Measurements from ENCODE around the gene CLPX.
"Not testable (repeated sequence)": the region's sequence is repeated elsewhere in the genome, so short reads cannot be mapped to it uniquely, and the experiment has no call there.

Gene CLPX

DNA sequence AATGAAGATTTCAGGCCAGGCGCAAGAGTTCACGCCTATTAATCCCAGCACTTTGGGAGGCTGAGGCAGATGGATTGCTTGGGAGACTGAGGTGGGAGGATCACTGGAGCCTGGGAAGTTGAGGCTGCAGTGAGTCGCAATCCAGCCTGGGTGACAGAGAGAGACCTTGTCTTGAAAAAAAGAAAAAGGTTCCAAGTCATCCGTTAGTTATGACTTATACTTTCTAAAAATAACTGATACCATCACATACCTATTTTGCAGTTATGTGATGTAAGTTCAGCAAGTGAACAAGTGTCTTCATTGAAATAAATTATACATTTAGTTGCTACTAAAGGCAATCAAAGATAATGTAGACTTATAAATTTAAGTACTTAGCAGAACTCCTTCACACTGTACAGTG, 22.1 kb downstream of the CLPX start:
- no peaks in the 10 kb centered on the region for H3K9me3 ChIP-seq (ENCODE audit: severe bottlenecking)
- H3K27ac ChIP-seq: no peak overlapping the region
- DNase-seq: no peak
- TF ChIP-seq, protein P1, sequence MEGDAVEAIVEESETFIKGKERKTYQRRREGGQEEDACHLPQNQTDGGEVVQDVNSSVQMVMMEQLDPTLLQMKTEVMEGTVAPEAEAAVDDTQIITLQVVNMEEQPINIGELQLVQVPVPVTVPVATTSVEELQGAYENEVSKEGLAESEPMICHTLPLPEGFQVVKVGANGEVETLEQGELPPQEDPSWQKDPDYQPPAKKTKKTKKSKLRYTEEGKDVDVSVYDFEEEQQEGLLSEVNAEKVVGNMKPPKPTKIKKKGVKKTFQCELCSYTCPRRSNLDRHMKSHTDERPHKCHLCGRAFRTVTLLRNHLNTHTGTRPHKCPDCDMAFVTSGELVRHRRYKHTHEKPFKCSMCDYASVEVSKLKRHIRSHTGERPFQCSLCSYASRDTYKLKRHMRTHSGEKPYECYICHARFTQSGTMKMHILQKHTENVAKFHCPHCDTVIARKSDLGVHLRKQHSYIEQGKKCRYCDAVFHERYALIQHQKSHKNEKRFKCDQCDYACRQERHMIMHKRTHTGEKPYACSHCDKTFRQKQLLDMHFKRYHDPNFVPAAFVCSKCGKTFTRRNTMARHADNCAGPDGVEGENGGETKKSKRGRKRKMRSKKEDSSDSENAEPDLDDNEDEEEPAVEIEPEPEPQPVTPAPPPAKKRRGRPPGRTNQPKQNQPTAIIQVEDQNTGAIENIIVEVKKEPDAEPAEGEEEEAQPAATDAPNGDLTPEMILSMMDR (IDR thresholded peaks at IDR 0.05; ENCODE audit: low read depth, low read length): no peak
- H3K4me3 ChIP-seq (ENCODE audit: low read depth, low read length): no peak overlapping the region
- no peaks in the 10 kb centered on the region for H3K27me3 ChIP-seq (ENCODE audit: insufficient read depth, low read depth, severe bottlenecking)
- H3K36me3 ChIP-seq: peaks cover 20% of the 10 kb centered on the region

DNA sequence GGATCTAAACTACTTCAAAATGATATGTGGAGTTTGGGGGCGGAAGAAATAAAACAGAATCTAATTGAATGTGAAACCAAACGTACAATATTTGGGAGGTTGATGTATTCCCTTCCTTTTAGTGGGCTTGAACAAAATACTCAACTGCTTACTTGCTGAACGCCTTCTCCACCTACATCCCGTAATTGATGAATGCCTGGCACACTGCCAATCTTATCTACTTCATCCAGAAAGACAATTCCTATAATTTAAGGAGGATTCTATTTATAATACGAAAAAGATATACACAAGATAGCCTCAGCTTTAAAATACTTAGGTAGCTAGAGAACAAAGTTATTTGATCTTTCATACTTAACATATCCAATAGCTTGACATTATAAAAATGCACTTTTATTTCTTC, 28.4 kb downstream of the CLPX start:
- no peak for DNase-seq
- Histone ChIP-seq H3K9me3 (ENCODE audit: severe bottlenecking) (no peaks in the 10 kb centered on the region), H3K27ac (no peak overlapping the region), H3K27me3 (ENCODE audit: insufficient read depth, low read depth, severe bottlenecking) (no peaks in the 10 kb centered on the region), H3K4me3 (ENCODE audit: low read depth, low read length) (no peak overlapping the region), H3K36me3 (peaks cover 50% of the 10 kb centered on the region)
- TF ChIP-seq, protein P1 (IDR thresholded peaks at IDR 0.05; ENCODE audit: low read depth, low read length): no peak

DNA sequence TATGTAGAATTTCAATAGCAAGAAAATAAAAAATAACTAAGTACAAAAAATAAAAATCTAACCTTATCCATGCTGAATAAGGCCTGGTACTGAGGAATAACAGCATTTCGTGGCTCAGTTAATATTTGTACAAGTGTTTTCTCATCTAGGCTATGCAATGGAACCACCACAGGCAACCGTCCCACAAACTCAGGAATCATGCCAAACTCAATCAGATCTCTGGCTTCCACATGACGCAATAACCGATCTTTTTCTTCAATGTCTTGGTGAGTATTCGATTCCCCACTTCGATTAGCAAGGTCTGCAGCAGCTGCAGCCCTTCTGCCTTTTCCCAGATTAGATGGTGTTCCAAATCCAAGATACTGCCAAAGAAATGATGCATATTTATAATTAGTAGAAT, 30.4 kb downstream of the CLPX start:
- H3K27ac ChIP-seq: no peak overlapping the region
- no peaks in the 10 kb centered on the region for H3K27me3 ChIP-seq (ENCODE audit: insufficient read depth, low read depth, severe bottlenecking)
- TF ChIP-seq, protein P1 (IDR thresholded peaks at IDR 0.05; ENCODE audit: low read depth, low read length): no peak
- H3K4me3 ChIP-seq (ENCODE audit: low read depth, low read length): no peak overlapping the region
- peaks cover 64% of the 10 kb centered on the region for H3K36me3 ChIP-seq
- no peaks in the 10 kb centered on the region for H3K9me3 ChIP-seq (ENCODE audit: severe bottlenecking)
- DNase-seq: no peak

DNA sequence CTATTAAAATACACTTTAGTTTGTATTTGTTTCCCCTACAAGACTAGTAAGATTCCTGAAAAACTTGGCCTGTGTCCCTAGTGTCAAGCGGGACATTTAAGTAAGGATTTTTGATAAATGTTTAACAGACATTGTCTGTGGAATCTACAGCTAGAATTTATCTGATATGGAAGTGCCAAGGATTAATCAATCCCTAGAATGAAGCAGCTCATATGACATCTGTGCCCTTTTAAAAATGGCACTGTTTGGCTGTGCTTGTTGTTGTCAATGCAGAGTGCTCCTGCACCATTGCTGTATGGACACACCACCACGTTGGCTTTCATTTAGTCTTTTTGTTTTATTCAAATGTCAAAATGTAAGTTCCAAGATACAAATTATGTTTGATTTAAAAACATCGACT, 37.2 kb downstream of the CLPX start:
- no peaks in the 10 kb centered on the region for H3K9me3 ChIP-seq (ENCODE audit: severe bottlenecking)
- TF ChIP-seq, protein P1 (IDR thresholded peaks at IDR 0.05; ENCODE audit: low read depth, low read length): no peak
- no peak overlapping the region for H3K27ac ChIP-seq
- no peak overlapping the region for H3K4me3 ChIP-seq (ENCODE audit: low read depth, low read length)
- peaks cover 34% of the 10 kb centered on the region for H3K36me3 ChIP-seq
- DNase-seq: no peak
- H3K27me3 ChIP-seq (ENCODE audit: insufficient read depth, low read depth, severe bottlenecking): no peaks in the 10 kb centered on the region

DNA sequence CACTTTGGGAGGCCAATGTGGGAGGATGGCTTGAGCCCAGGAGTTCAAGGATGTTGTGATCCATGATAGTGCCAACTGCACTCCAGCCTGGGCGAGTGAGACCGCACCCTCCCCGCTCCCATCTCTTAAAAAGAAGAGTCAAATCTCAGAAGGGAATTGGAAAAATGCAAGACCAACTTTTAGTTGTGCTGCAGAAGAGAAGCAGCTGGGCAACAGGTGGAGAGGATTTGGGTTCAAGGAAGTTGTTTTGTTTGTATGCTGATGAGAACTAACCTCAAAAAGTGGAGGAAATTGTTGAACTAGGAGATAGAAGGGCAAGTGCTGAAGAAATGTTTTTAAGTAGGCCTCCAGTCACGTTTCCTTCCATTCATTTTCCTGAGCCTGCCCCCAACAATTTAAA, 38.7 kb downstream of the CLPX start:
- Histone ChIP-seq H3K4me3 (ENCODE audit: low read depth, low read length) (no peak overlapping the region), H3K27ac (no peak overlapping the region), H3K27me3 (ENCODE audit: insufficient read depth, low read depth, severe bottlenecking) (no peaks in the 10 kb centered on the region), H3K36me3 (peaks cover 23% of the 10 kb centered on the region), H3K9me3 (ENCODE audit: severe bottlenecking) (no peaks in the 10 kb centered on the region)
- DNase-seq: no peak
- TF ChIP-seq, protein P1 (IDR thresholded peaks at IDR 0.05; ENCODE audit: low read depth, low read length): no peak

DNA sequence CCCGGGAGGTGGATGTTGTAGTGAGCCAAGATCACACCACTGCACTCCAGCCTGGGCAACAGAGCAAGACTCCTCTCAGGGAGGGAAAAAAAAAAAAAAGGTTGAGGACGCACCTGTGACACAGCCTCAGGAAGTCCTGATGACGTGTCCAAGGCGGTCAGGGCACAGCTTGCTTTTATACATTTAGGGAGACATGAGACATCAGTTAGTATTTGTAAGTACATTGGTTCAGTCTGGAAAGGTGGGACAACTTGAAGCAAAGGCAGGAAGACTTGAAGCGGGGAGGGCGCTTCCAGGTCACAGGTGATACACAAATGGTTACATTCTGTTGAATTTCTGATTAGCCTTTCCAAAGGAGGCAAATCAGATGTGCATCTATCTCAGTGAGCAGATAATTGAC, 46.5 kb downstream of the CLPX start:
- not testable (repeated sequence) for H3K27ac ChIP-seq; H3K36me3 ChIP-seq; DNase-seq; H3K4me3 ChIP-seq (ENCODE audit: low read depth, low read length); H3K9me3 ChIP-seq (ENCODE audit: severe bottlenecking); H3K27me3 ChIP-seq (ENCODE audit: insufficient read depth, low read depth, severe bottlenecking)

DNA sequence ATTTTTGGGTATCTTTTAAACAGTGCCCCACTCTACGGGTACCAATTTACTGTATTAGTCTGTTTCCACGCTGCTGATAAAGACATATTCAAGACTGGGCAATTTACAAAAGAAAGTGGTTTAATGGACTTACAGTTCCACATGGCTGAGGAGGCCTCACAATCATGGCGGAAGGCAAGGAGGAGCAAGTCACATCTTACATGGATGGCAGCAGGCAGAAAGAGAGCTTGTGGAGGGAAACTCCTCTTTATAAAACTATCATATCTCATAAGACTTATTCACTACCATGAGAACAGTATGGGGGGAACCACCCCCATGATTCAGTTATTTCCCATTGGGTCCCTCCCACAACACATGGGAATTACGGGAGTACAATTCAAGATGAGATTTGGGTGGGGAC, 47.2 kb downstream of the CLPX start:
- not testable (repeated sequence) for H3K9me3 ChIP-seq (ENCODE audit: severe bottlenecking); H3K27me3 ChIP-seq (ENCODE audit: insufficient read depth, low read depth, severe bottlenecking); H3K27ac ChIP-seq; H3K4me3 ChIP-seq (ENCODE audit: low read depth, low read length); H3K36me3 ChIP-seq; DNase-seq

DNA sequence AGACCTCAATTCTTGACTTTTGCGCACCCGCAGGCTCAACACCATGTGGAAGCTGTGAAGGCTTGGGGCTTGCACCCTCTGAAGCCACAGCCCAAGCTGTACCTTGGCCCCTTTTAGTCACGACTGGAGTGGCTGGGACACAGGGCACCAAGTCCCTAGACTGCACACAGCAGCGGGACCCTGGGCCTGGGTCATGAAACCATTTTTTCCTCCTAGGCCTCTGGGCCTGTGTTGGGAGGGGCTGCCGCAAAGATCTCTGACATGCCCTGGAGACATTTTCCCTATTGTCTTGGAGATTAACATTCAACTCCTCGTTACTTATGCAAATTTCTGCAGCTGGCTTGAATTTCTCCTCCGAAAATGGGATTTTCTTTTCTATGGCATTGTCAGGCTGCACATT, 48.1 kb downstream of the CLPX start:
- not testable (repeated sequence) for H3K27ac ChIP-seq; H3K27me3 ChIP-seq (ENCODE audit: insufficient read depth, low read depth, severe bottlenecking); H3K4me3 ChIP-seq (ENCODE audit: low read depth, low read length); H3K9me3 ChIP-seq (ENCODE audit: severe bottlenecking); DNase-seq; H3K36me3 ChIP-seq

Data from WERI-Rb-1 (cell line).